Measurements from ENCODE around the gene PPIB.

GRCh38 chr15:64131547-64131946 lies 31.3 kb downstream of the PPIB start:
- TF ChIP-seq, protein P1, sequence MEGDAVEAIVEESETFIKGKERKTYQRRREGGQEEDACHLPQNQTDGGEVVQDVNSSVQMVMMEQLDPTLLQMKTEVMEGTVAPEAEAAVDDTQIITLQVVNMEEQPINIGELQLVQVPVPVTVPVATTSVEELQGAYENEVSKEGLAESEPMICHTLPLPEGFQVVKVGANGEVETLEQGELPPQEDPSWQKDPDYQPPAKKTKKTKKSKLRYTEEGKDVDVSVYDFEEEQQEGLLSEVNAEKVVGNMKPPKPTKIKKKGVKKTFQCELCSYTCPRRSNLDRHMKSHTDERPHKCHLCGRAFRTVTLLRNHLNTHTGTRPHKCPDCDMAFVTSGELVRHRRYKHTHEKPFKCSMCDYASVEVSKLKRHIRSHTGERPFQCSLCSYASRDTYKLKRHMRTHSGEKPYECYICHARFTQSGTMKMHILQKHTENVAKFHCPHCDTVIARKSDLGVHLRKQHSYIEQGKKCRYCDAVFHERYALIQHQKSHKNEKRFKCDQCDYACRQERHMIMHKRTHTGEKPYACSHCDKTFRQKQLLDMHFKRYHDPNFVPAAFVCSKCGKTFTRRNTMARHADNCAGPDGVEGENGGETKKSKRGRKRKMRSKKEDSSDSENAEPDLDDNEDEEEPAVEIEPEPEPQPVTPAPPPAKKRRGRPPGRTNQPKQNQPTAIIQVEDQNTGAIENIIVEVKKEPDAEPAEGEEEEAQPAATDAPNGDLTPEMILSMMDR (IDR thresholded peaks at IDR 0.05; ENCODE audit: low read depth, low read length, missing input control), result no peak
- TF ChIP-seq JUND (IDR thresholded peaks at IDR 0.05) (no peak), REST (IDR thresholded peaks at IDR 0.05) (no peak), ATF3 (IDR thresholded peaks at IDR 0.05) (no peak), EGR1 (IDR thresholded peaks at IDR 0.05; ENCODE audit: low read depth in 2 of 2) (no peak), TAF1 (conservative IDR thresholded peaks at IDR 0.05) (no peak)
- TF ChIP-seq, protein P2, sequence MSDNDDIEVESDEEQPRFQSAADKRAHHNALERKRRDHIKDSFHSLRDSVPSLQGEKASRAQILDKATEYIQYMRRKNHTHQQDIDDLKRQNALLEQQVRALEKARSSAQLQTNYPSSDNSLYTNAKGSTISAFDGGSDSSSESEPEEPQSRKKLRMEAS (IDR thresholded peaks at IDR 0.05), result no peak
